ENCODE data around the gene CT47C1.

The CT47C1 gene

DNA sequence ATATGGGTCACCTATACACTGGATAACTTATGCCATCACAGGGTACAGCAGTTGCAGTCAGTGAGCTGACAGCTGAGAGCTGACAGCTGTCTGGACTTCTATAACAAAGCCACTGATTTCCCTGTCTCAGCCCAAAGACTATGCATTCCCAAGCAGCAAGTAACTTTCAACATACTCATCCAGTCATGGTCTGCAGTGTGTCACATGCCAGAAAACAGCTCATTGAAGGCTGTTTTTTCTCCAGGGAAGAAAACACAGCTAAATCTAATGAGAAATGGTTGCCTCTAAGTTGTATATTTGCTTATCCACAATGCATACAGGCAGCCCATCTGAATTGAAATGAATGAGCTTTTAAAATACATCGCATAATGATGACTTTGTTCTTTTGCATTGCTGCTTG, 48.5 kb downstream of the CT47C1 start:
- Histone ChIP-seq H3K27me3 (ENCODE audit: insufficient read depth, poor library complexity, severe bottlenecking) (peaks cover 2% of the 10 kb centered on the region), H3K4me3 (replicated peaks; ENCODE audit: insufficient read depth, low read length) (no peak overlapping the region), H3K27ac (replicated peaks) (no peak overlapping the region)
- TF ChIP-seq, protein P1, sequence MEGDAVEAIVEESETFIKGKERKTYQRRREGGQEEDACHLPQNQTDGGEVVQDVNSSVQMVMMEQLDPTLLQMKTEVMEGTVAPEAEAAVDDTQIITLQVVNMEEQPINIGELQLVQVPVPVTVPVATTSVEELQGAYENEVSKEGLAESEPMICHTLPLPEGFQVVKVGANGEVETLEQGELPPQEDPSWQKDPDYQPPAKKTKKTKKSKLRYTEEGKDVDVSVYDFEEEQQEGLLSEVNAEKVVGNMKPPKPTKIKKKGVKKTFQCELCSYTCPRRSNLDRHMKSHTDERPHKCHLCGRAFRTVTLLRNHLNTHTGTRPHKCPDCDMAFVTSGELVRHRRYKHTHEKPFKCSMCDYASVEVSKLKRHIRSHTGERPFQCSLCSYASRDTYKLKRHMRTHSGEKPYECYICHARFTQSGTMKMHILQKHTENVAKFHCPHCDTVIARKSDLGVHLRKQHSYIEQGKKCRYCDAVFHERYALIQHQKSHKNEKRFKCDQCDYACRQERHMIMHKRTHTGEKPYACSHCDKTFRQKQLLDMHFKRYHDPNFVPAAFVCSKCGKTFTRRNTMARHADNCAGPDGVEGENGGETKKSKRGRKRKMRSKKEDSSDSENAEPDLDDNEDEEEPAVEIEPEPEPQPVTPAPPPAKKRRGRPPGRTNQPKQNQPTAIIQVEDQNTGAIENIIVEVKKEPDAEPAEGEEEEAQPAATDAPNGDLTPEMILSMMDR (IDR thresholded peaks at IDR 0.05; ENCODE audit: insufficient read depth, low read length), result no peak
- TF ChIP-seq, protein P2, sequence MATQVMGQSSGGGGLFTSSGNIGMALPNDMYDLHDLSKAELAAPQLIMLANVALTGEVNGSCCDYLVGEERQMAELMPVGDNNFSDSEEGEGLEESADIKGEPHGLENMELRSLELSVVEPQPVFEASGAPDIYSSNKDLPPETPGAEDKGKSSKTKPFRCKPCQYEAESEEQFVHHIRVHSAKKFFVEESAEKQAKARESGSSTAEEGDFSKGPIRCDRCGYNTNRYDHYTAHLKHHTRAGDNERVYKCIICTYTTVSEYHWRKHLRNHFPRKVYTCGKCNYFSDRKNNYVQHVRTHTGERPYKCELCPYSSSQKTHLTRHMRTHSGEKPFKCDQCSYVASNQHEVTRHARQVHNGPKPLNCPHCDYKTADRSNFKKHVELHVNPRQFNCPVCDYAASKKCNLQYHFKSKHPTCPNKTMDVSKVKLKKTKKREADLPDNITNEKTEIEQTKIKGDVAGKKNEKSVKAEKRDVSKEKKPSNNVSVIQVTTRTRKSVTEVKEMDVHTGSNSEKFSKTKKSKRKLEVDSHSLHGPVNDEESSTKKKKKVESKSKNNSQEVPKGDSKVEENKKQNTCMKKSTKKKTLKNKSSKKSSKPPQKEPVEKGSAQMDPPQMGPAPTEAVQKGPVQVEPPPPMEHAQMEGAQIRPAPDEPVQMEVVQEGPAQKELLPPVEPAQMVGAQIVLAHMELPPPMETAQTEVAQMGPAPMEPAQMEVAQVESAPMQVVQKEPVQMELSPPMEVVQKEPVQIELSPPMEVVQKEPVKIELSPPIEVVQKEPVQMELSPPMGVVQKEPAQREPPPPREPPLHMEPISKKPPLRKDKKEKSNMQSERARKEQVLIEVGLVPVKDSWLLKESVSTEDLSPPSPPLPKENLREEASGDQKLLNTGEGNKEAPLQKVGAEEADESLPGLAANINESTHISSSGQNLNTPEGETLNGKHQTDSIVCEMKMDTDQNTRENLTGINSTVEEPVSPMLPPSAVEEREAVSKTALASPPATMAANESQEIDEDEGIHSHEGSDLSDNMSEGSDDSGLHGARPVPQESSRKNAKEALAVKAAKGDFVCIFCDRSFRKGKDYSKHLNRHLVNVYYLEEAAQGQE (IDR thresholded peaks at IDR 0.05; ENCODE audit: insufficient replicate concordance, low read depth), result no peak
- TF ChIP-seq SPI1 (IDR thresholded peaks at IDR 0.05; ENCODE audit: borderline replicate concordance, low read depth) (no peak), GABPA (IDR thresholded peaks at IDR 0.05; ENCODE audit: low read depth) (no peak), POLR2AphosphoS5 (IDR thresholded peaks at IDR 0.05; ENCODE audit: low read depth) (no peak)
- DNase-seq (ENCODE audit: low read depth in 1 of 2, low spot score in 1 of 2), result no peak

All from HL-60 (cell line).